ENCODE data around the gene C5. TPM values are rescaled to one million over a fixed set of nuclear protein-coding genes. Genes with fewer than 3 reads are reported as not detected.

Gene C5
- total RNA-seq, 4 donors from 2014 or later, result 1.2 to 8.6 (median 2.1) TPM

- TF ChIP-seq CTCF (IDR thresholded peaks at IDR 0.05) (no peak), POLR2A (IDR thresholded peaks at IDR 0.05) (no peak)
- peaks cover 0 to 12% (median 0%) of the 10 kb centered on the region in 4 donors for H3K4me1 ChIP-seq
- H3K27me3 ChIP-seq, result no peaks in the 10 kb centered on the region
- DNase-seq, result no peak
- H3K27ac ChIP-seq, result peak overlapping the region; percentile 39 to 69 (median 54)
- H3K9me3 ChIP-seq, result no peaks in the 10 kb centered on the region
- no peak overlapping the region for H3K4me3 ChIP-seq
- H3K36me3 ChIP-seq, result peaks cover 0 to 5% (median 0%) of the 10 kb centered on the region in 3 donors
Measured at GRCh38 chr9:120902569-120903535, 147.2 kb downstream of the C5 start.

Other genes starting within 250 kb of the C5 start
- 10 to 100 TPM; 23.8 to 46.2 (median 30.9) TPM for gene PSMD5, start 207.4 kb downstream of the C5 start, total RNA-seq
- 10 to 100 TPM in 3 of 4 donors, 1 to 10 TPM in 1; 7.2 to 76.7 (median 20.6) TPM for gene PHF19, start 173.1 kb downstream of the C5 start, total RNA-seq
- gene TRAF1, start 123.5 kb downstream of the C5 start, total RNA-seq, result 10 to 100 TPM in 1 of 4 donors, 1 to 10 TPM in 3; 3.3 to 14.0 (median 8.8) TPM
- 100 to 1,000 TPM in 1 of 4 donors, 10 to 100 TPM in 2, 1 to 10 TPM in 1; 5.1 to 113 (median 13.7) TPM for gene CNTRL, start 24.7 kb upstream of the C5 start, total RNA-seq
- gene RAB14, start 151.6 kb upstream of the C5 start, total RNA-seq, result 10 to 100 TPM; 26.2 to 54.1 (median 33.8) TPM
- 100 to 1,000 TPM; 364 to 571 (median 480) TPM for gene GSN, start 217.9 kb upstream of the C5 start, total RNA-seq

Measured in Peyer's patch (tissue), 4 donors.